GM12874 (cell line): Measurements from ENCODE around the gene SLC25A12.

Experiments used
- CTCF ChIP-seq: IDR thresholded peaks from 2 replicates; pipeline ENCODE4 v1.5.1; 2011; ENCODE audit warnings: low read depth, mild to moderate bottlenecking, control low read depth, low read length, moderate library complexity; ENCODE audit not compliant: insufficient read depth

SLC25A12 gene

GRCh38 chr2:171824086-171824485 is 70.0 kb downstream of the SLC25A12 start:
- TF ChIP-seq CTCF: no peak

- TF ChIP-seq CTCF: no peak
These were observed 71.3 kb downstream of the SLC25A12 start for GRCh38 chr2:171822525-171823322.

- no peak for TF ChIP-seq CTCF
These were observed 74.6 kb downstream of the SLC25A12 start for GRCh38 chr2:171819453-171819852.

GRCh38 chr2:171814883-171815282 is 79.2 kb downstream of the SLC25A12 start:
- TF ChIP-seq CTCF: no peak

GRCh38 chr2:171814174-171814573 is 79.9 kb downstream of the SLC25A12 start:
- no peak for TF ChIP-seq CTCF

GRCh38 chr2:171813729-171814128 is 80.3 kb downstream of the SLC25A12 start:
- no peak for TF ChIP-seq CTCF

- TF ChIP-seq CTCF: no peak
These were observed 80.9 kb downstream of the SLC25A12 start for GRCh38 chr2:171813126-171813525.
